Occipital lobe (tissue), 2 donors: ENCODE results near the gene GRM5. TPM values are rescaled to one million over a fixed set of nuclear protein-coding genes. Genes with fewer than 3 reads are reported as not detected.

Experiments used
- small RNA-seq: library from RNA; depleted of rRNA; stranded (forward); fragments of <200 nt; gene quantifications from one replicate; pipeline ENCODE3, GENCODE V24; 2014
- total RNA-seq: library from RNA; depleted of rRNA; stranded (reverse); fragments of >200 nt; gene quantifications from one replicate; pipeline ENCODE4 v1.2.3, GENCODE V29; 2014

The GRM5 gene
- total RNA-seq, 1 donor from 2014 or later: 175 TPM

Small RNAs within 50 kb of the gene (small RNA-seq; reads per million reads assigned to genes)
- gene RNU6-16P: not detected

Other genes with a start within 250 kb of the GRM5 start
- gene TYR, start 111.9 kb upstream of the GRM5 start, total RNA-seq: not detected